CD4-positive, alpha-beta memory T cell (primary cell): ENCODE data around the gene EMC7. TPM values are rescaled to one million over a fixed set of nuclear protein-coding genes. Genes with fewer than 3 reads are reported as not detected.
"Not testable (repeated sequence)": the region's sequence is repeated elsewhere in the genome, so short reads cannot be mapped to it uniquely, and the experiment has no call there.

Source experiments
- CTCF ChIA-PET: fragments of 350-600 bp; sonication (Branson Sonifier 250); formaldehyde crosslinking; loops from one replicate; lab custom pipeline; 2021; ENCODE audit warnings: inconsistent platforms; ENCODE audit not compliant: partially characterized antibody; lab: Charles Lee
- POLR2A ChIA-PET: fragments of 350-600 bp; sonication (Branson Sonifier 250); formaldehyde crosslinking; loops from one replicate; lab custom pipeline; 2021; ENCODE audit not compliant: partially characterized antibody; lab: Charles Lee
- DNase-seq, 5 donors: peaks; one replicate each; pipeline versions ENCODE4 v3.0.0 to v3.0.0-alpha.2; 2020 to 2022; ENCODE audit warnings: mixed read lengths in 1 of 5
- H3K27ac ChIP-seq: one replicate; pipeline ENCODE4 v1.7.0; 2013; ENCODE audit warnings: low read depth, low read length
- H3K27me3 ChIP-seq: 2 replicates; pipeline ENCODE4 v1.7.0; 2013; ENCODE audit warnings: mild to moderate bottlenecking, low read length, moderate library complexity; ENCODE audit not compliant: insufficient read depth
- H3K36me3 ChIP-seq: 2 replicates; pipeline ENCODE4 v1.7.0; 2013; ENCODE audit warnings: mild to moderate bottlenecking, low read length, moderate library complexity; ENCODE audit not compliant: insufficient read depth
- H3K4me1 ChIP-seq: 2 replicates; pipeline ENCODE4 v1.7.0; 2013; ENCODE audit warnings: mild to moderate bottlenecking, low read length, moderate library complexity; ENCODE audit not compliant: insufficient read depth
- H3K4me3 ChIP-seq, 2 donors: one replicate each; pipeline ENCODE4 v1.7.0; 2013; ENCODE audit warnings: low read length in 2 of 2, mild to moderate bottlenecking in 1 of 2
- H3K9me3 ChIP-seq, 2 donors: one replicate each; pipeline ENCODE4 v1.7.0; 2013; ENCODE audit warnings: low read length in 2 of 2, control low read depth in 1 of 2; ENCODE audit not compliant: control insufficient read depth in 1 of 2
- H3K27ac Mint-ChIP-seq, 7 donors: one replicate each; pipeline ENCODE4 v1.8.0; 2020 to 2021; ENCODE audit warnings: mixed read lengths in 7 of 7, mild to moderate bottlenecking in 6 of 7, inconsistent platforms in 3 of 7, moderate library complexity in 3 of 7
- H3K27me3 Mint-ChIP-seq, 2 donors: one replicate each; pipeline ENCODE4 v1.8.0; 2020 to 2021; ENCODE audit warnings: mixed read lengths in 2 of 2
- H3K36me3 Mint-ChIP-seq, 2 donors: one replicate each; pipeline ENCODE4 v1.8.0; 2020 to 2021; ENCODE audit warnings: mixed read lengths in 2 of 2, inconsistent platforms in 1 of 2, mild to moderate bottlenecking in 1 of 2
- H3K4me1 Mint-ChIP-seq, 4 donors: one replicate each; pipeline ENCODE4 v1.8.0; 2020 to 2021; ENCODE audit warnings: mixed read lengths in 4 of 4, mild to moderate bottlenecking in 1 of 4
- H3K4me3 Mint-ChIP-seq, 8 donors: one replicate each; pipeline ENCODE4 v1.8.0; 2020 to 2021; ENCODE audit warnings: mixed read lengths in 8 of 8, mild to moderate bottlenecking in 7 of 8, moderate library complexity in 6 of 8, inconsistent platforms in 3 of 8
- H3K9me3 Mint-ChIP-seq, 8 donors: one replicate each; pipeline ENCODE4 v1.8.0; 2020 to 2021; ENCODE audit warnings: mixed read lengths in 8 of 8, mild to moderate bottlenecking in 5 of 8, inconsistent platforms in 3 of 8, moderate library complexity in 1 of 8
- intact Hi-C: fragments of 100-400 bp; cut with micrococcal nuclease; formaldehyde crosslinking; loops from one replicate; pipeline ENCODE4 v1.15.1; 2023
- polyA plus RNA-seq, 2 donors: library from polyadenylated mRNA; unstranded; fragments of 300-500 nt; fragmentation: Illumina TruSeq; gene quantifications; one replicate each; pipeline ENCODE4 v1.2.3, GENCODE V29; 2021
- total RNA-seq, 2 experiments: library from RNA; stranded (reverse); gene quantifications; one replicate each; pipeline ENCODE4 v1.2.3, GENCODE V29; 2021

Gene EMC7
- total and polyA plus RNA-seq, 4 experiments from 2014 or later: 38.3 to 167 (median 81.3) TPM

GRCh38 chr15:34124651-34125050 lies 23.0 kb upstream of the EMC7 start:
- no peak overlapping the region for H3K27ac Mint-ChIP-seq
- H3K36me3 Mint-ChIP-seq: no peaks in the 10 kb centered on the region
- intact Hi-C loops: no loop called here
- peaks cover 0 to 6% (median 0%) of the 10 kb centered on the region in 8 donors for H3K9me3 Mint-ChIP-seq
- ChIA-PET CTCF (no interaction called here), POLR2A (no interaction called here)
- no peaks in the 10 kb centered on the region for H3K4me1 Mint-ChIP-seq
- no peak for DNase-seq
- peaks cover 6 to 16% of the 10 kb centered on the region in 2 donors for H3K27me3 Mint-ChIP-seq
- Histone ChIP-seq H3K9me3 (no peaks in the 10 kb centered on the region), H3K27ac (no peak overlapping the region), H3K36me3 (no peaks in the 10 kb centered on the region), H3K4me1 (no peaks in the 10 kb centered on the region), H3K27me3 (no peaks in the 10 kb centered on the region), H3K4me3 (no peak overlapping the region)
- no peak overlapping the region for H3K4me3 Mint-ChIP-seq

GRCh38 chr15:34122771-34123183 lies 21.1 kb upstream of the EMC7 start:
- Mint-ChIP-seq H3K4me3 (no peak overlapping the region), H3K9me3 (peaks cover 0 to 6% (median 0%) of the 10 kb centered on the region in 8 donors), H3K27ac (no peak overlapping the region), H3K27me3 (peaks cover 6 to 16% of the 10 kb centered on the region in 2 donors), H3K36me3 (no peaks in the 10 kb centered on the region), H3K4me1 (no peaks in the 10 kb centered on the region)
- Histone ChIP-seq H3K27me3 (no peaks in the 10 kb centered on the region), H3K9me3 (no peaks in the 10 kb centered on the region), H3K4me1 (no peaks in the 10 kb centered on the region), H3K27ac (no peak overlapping the region), H3K36me3 (no peaks in the 10 kb centered on the region), H3K4me3 (no peak overlapping the region)
- intact Hi-C loops: no loop called here
- DNase-seq: no peak
- ChIA-PET POLR2A (no interaction called here), CTCF (interaction anchor here (0.5 to 0.8 kb wide), 2 partner anchors 12 to 60 kb away, joined by 3 read pairs; no protein-coding TSS in a partner anchor)

- H3K36me3 ChIP-seq, H3K9me3 Mint-ChIP-seq, DNase-seq, CTCF ChIA-PET, intact Hi-C loops, H3K4me3 ChIP-seq, H3K4me3 Mint-ChIP-seq, H3K4me1 Mint-ChIP-seq, H3K27me3 ChIP-seq, H3K27ac ChIP-seq, H3K36me3 Mint-ChIP-seq, H3K4me1 ChIP-seq, POLR2A ChIA-PET, H3K9me3 ChIP-seq, H3K27ac Mint-ChIP-seq: not testable (repeated sequence)
- H3K27me3 Mint-ChIP-seq: peaks cover 10 to 20% of the 10 kb centered on the region in 2 donors
Measured at GRCh38 chr15:34121786-34122185, 20.1 kb upstream of the EMC7 start.

- H3K9me3 ChIP-seq, CTCF ChIA-PET, H3K4me3 Mint-ChIP-seq, intact Hi-C loops, H3K4me1 Mint-ChIP-seq, H3K4me1 ChIP-seq, H3K4me3 ChIP-seq, H3K36me3 Mint-ChIP-seq, H3K9me3 Mint-ChIP-seq, POLR2A ChIA-PET, H3K27ac ChIP-seq, H3K27me3 ChIP-seq, H3K27ac Mint-ChIP-seq, H3K36me3 ChIP-seq, DNase-seq: not testable (repeated sequence)
- H3K27me3 Mint-ChIP-seq: peaks cover 10 to 20% of the 10 kb centered on the region in 2 donors
Measured at GRCh38 chr15:34120420-34120819, 18.8 kb upstream of the EMC7 start.

- intact Hi-C loops: no loop called here
- H3K27me3 Mint-ChIP-seq: peaks cover 11 to 20% of the 10 kb centered on the region in 2 donors
- no peak overlapping the region for H3K27ac ChIP-seq
- H3K36me3 ChIP-seq: no peaks in the 10 kb centered on the region
- CTCF ChIA-PET: interaction anchor here (0.8 kb wide), 1 partner anchor 9 kb away, joined by 3 read pairs; no protein-coding TSS in a partner anchor
- H3K27me3 ChIP-seq: peaks cover 7% of the 10 kb centered on the region
- H3K4me3 ChIP-seq: no peak overlapping the region
- H3K9me3 ChIP-seq: no peaks in the 10 kb centered on the region
- peaks cover 0 to 6% (median 0%) of the 10 kb centered on the region in 8 donors for H3K9me3 Mint-ChIP-seq
- no peak for DNase-seq
- POLR2A ChIA-PET: no interaction called here
- H3K4me1 Mint-ChIP-seq: no peaks in the 10 kb centered on the region
- H3K36me3 Mint-ChIP-seq: no peaks in the 10 kb centered on the region
- no peaks in the 10 kb centered on the region for H3K4me1 ChIP-seq
- H3K27ac Mint-ChIP-seq: no peak overlapping the region
- no peak overlapping the region for H3K4me3 Mint-ChIP-seq
Measured at GRCh38 chr15:34119291-34119690, 17.6 kb upstream of the EMC7 start.

GRCh38 chr15:34116620-34117019 lies 15.0 kb upstream of the EMC7 start:
- H3K27ac ChIP-seq: no peak overlapping the region
- H3K4me3 ChIP-seq: no peak overlapping the region
- no peaks in the 10 kb centered on the region for H3K9me3 ChIP-seq
- intact Hi-C loops: no loop called here
- peaks cover 10 to 15% of the 10 kb centered on the region in 2 donors for H3K27me3 Mint-ChIP-seq
- H3K4me1 ChIP-seq: no peaks in the 10 kb centered on the region
- no peaks in the 10 kb centered on the region for H3K36me3 ChIP-seq
- H3K4me1 Mint-ChIP-seq: no peaks in the 10 kb centered on the region
- no peak overlapping the region for H3K4me3 Mint-ChIP-seq
- DNase-seq: no peak
- H3K27ac Mint-ChIP-seq: peak overlapping the region in 1 of 7 donors; percentile 29
- ChIA-PET CTCF (no interaction called here), POLR2A (no interaction called here)
- peaks cover 7% of the 10 kb centered on the region for H3K27me3 ChIP-seq
- no peaks in the 10 kb centered on the region for H3K36me3 Mint-ChIP-seq
- H3K9me3 Mint-ChIP-seq: peaks cover 0 to 6% (median 0%) of the 10 kb centered on the region in 8 donors

- Mint-ChIP-seq H3K27ac (no peak overlapping the region), H3K36me3 (no peaks in the 10 kb centered on the region), H3K4me3 (no peak overlapping the region), H3K27me3 (peaks cover 4 to 8% of the 10 kb centered on the region in 2 donors), H3K4me1 (peaks cover 0 to 3% (median 0%) of the 10 kb centered on the region in 4 donors), H3K9me3 (no peaks in the 10 kb centered on the region)
- ChIA-PET CTCF (no interaction called here), POLR2A (no interaction called here)
- no peaks in the 10 kb centered on the region for H3K4me1 ChIP-seq
- no peaks in the 10 kb centered on the region for H3K36me3 ChIP-seq
- no peaks in the 10 kb centered on the region for H3K9me3 ChIP-seq
- intact Hi-C loops: no loop called here
- DNase-seq: no peak
- H3K27me3 ChIP-seq: peaks cover 7% of the 10 kb centered on the region
- no peak overlapping the region for H3K4me3 ChIP-seq
- no peak overlapping the region for H3K27ac ChIP-seq
Measured at GRCh38 chr15:34114739-34115138, 13.1 kb upstream of the EMC7 start.

- ChIA-PET CTCF (no interaction called here), POLR2A (no interaction called here)
- Mint-ChIP-seq H3K9me3 (no peaks in the 10 kb centered on the region), H3K36me3 (no peaks in the 10 kb centered on the region), H3K27ac (no peak overlapping the region), H3K4me3 (no peak overlapping the region), H3K4me1 (peaks cover 0 to 3% (median 0%) of the 10 kb centered on the region in 4 donors), H3K27me3 (peaks cover 4 to 8% of the 10 kb centered on the region in 2 donors)
- Histone ChIP-seq H3K36me3 (no peaks in the 10 kb centered on the region), H3K27ac (no peak overlapping the region), H3K27me3 (peaks cover 7% of the 10 kb centered on the region), H3K4me1 (no peaks in the 10 kb centered on the region), H3K9me3 (no peaks in the 10 kb centered on the region), H3K4me3 (no peak overlapping the region)
- intact Hi-C loops: no loop called here
- DNase-seq: no peak
Measured at GRCh38 chr15:34114215-34114614, 12.6 kb upstream of the EMC7 start.
